ENCODE results near the gene MLLT6.

Gene MLLT6

GRCh38 chr17:38768417-38768816, 63.3 kb downstream of the MLLT6 start:
- Histone ChIP-seq H3K27ac (ENCODE audit: low read length) (no peak overlapping the region), H3K4me1 (ENCODE audit: control insufficient read depth in 1 of 2, insufficient read depth in 2 of 2, low read length in 2 of 2) (no peaks in the 10 kb centered on the region), H3K9me3 (ENCODE audit: control insufficient read depth in 1 of 2, low read length in 2 of 2) (no peaks in the 10 kb centered on the region), H3K27me3 (ENCODE audit: low read depth, low read length) (no peaks in the 10 kb centered on the region), H3K4me3 (ENCODE audit: low read depth in 1 of 2, low read length in 2 of 2) (no peak overlapping the region), H3K36me3 (ENCODE audit: control insufficient read depth in 1 of 2, insufficient read depth in 2 of 2, low read length in 2 of 2) (peaks cover 53 to 93% of the 10 kb centered on the region in 2 donors)

GRCh38 chr17:38773258-38773657, 68.2 kb downstream of the MLLT6 start:
- H3K36me3 ChIP-seq (ENCODE audit: control insufficient read depth in 1 of 2, insufficient read depth in 2 of 2, low read length in 2 of 2), result peaks cover 46 to 86% of the 10 kb centered on the region in 2 donors

GRCh38 chr17:38777641-38778250, 72.7 kb downstream of the MLLT6 start:
- Histone ChIP-seq H3K27me3 (ENCODE audit: low read depth, low read length) (no peaks in the 10 kb centered on the region), H3K9me3 (ENCODE audit: control insufficient read depth in 1 of 2, low read length in 2 of 2) (no peaks in the 10 kb centered on the region), H3K27ac (ENCODE audit: low read length) (no peak overlapping the region), H3K4me3 (ENCODE audit: low read depth in 1 of 2, low read length in 2 of 2) (no peak overlapping the region), H3K4me1 (ENCODE audit: control insufficient read depth in 1 of 2, insufficient read depth in 2 of 2, low read length in 2 of 2) (no peaks in the 10 kb centered on the region), H3K36me3 (ENCODE audit: control insufficient read depth in 1 of 2, insufficient read depth in 2 of 2, low read length in 2 of 2) (peaks cover 71 to 91% of the 10 kb centered on the region in 2 donors)

More at GRCh38 chr17:38773258-38773657, 68.2 kb downstream of the MLLT6 start:
- no peaks in the 10 kb centered on the region for H3K4me1 ChIP-seq (ENCODE audit: control insufficient read depth in 1 of 2, insufficient read depth in 2 of 2, low read length in 2 of 2)
- no peak overlapping the region for H3K27ac ChIP-seq (ENCODE audit: low read length)
- H3K4me3 ChIP-seq (ENCODE audit: low read depth in 1 of 2, low read length in 2 of 2), result no peak overlapping the region
- H3K27me3 ChIP-seq (ENCODE audit: low read depth, low read length), result no peaks in the 10 kb centered on the region
- no peaks in the 10 kb centered on the region for H3K9me3 ChIP-seq (ENCODE audit: control insufficient read depth in 1 of 2, low read length in 2 of 2)
